GM21723 (cell line): ENCODE data around the gene RPS2.
"Not testable (repeated sequence)": the region's sequence is repeated elsewhere in the genome, so short reads cannot be mapped to it uniquely, and the experiment has no call there.

Experiments used
- ATAC-seq: cut with Tn5 transposase; IDR thresholded peaks from one replicate; pipeline ENCODE4 v1.9.1; 2021; ENCODE audit warnings: mild to moderate bottlenecking, moderate library complexity; ENCODE audit not compliant: unreplicated experiment

Gene RPS2

GRCh38 chr16:1964506-1965395 is at the start of gene RPS2:
Gene RPS2, minus strand, starts transcription at chr16:1964826. Its CDS starts 201 bp downstream, at chr16:1964625.
- peak; percentile 65 for ATAC-seq

GRCh38 chr16:2013527-2013926 is 48.9 kb upstream of the RPS2 start:
- ATAC-seq: no peak

- not testable (repeated sequence) for ATAC-seq
Measured at GRCh38 chr16:2011726-2012125, 47.1 kb upstream of the RPS2 start.

- ATAC-seq: peak; percentile 67
Measured at GRCh38 chr16:2009791-2010510, 45.3 kb upstream of the RPS2 start, which contains the start of gene ZNF598. Gene ZNF598, minus strand, starts transcription at chr16:2009821.

GRCh38 chr16:2009164-2009711 is 44.6 kb upstream of the RPS2 start:
- peak; percentile 33 for ATAC-seq

GRCh38 chr16:2008631-2009163 is 44.1 kb upstream of the RPS2 start:
- peak; percentile 5 for ATAC-seq

- ATAC-seq: no peak
Measured at GRCh38 chr16:2008009-2008526, 43.4 kb upstream of the RPS2 start.

GRCh38 chr16:2007081-2007836 is 42.6 kb upstream of the RPS2 start:
- no peak for ATAC-seq

GRCh38 chr16:2006317-2006716 is 41.7 kb upstream of the RPS2 start:
- no peak for ATAC-seq

GRCh38 chr16:2005646-2006045 is 41.0 kb upstream of the RPS2 start:
- no peak for ATAC-seq

GRCh38 chr16:2004795-2005517 is 40.3 kb upstream of the RPS2 start:
- ATAC-seq: no peak

GRCh38 chr16:2003827-2004641 is 39.4 kb upstream of the RPS2 start:
- no peak for ATAC-seq

GRCh38 chr16:2003231-2003826 is 38.7 kb upstream of the RPS2 start:
- no peak for ATAC-seq

GRCh38 chr16:2002406-2003230 is 38.0 kb upstream of the RPS2 start:
- ATAC-seq: no peak

GRCh38 chr16:2001456-2002355 is 37.1 kb upstream of the RPS2 start:
- no peak for ATAC-seq

- no peak for ATAC-seq
Measured at GRCh38 chr16:2001035-2001434, 36.4 kb upstream of the RPS2 start.
